K562 (cell line): ENCODE measurements around the gene RCOR2. TPM values are rescaled to one million over a fixed set of nuclear protein-coding genes. Genes with fewer than 3 reads are reported as not detected.

Experiments used
- ARID4B ChIP-seq: sonication (generic); formaldehyde crosslinking; IDR thresholded peaks from 2 replicates; pipeline ENCODE4 v1.8.0; 2022; ENCODE audit warnings: mild to moderate bottlenecking, missing genetic modification reagents
- CBX1 ChIP-seq: sonication (generic); IDR thresholded peaks from 2 replicates; pipeline ENCODE4 v1.6.1; 2016; ENCODE audit warnings: antibody characterized with exemption, low read depth, mild to moderate bottlenecking
- CHD4 ChIP-seq: fragments of 200-600 bp; sonication (generic); IDR thresholded peaks from 3 replicates; pipeline ENCODE4 v1.6.1; 2012; ENCODE audit warnings: low read depth, mild to moderate bottlenecking, mixed read lengths, low read length, inconsistent platforms; ENCODE audit not compliant: insufficient read depth, insufficient replicate concordance, poor library complexity, severe bottlenecking
- CREB1 ChIP-seq, 2 experiments: sonication (generic) in 1 of 2; formaldehyde crosslinking in 1 of 2; IDR thresholded peaks; 2 replicates each; pipeline versions ENCODE4 v1.6.1 to v1.8.0; 2012 to 2022; ENCODE audit warnings: inconsistent platforms in 1 of 2, mild to moderate bottlenecking in 1 of 2, missing genetic modification reagents in 1 of 2, moderate library complexity in 1 of 2
- CREM ChIP-seq: IDR thresholded peaks from 2 replicates; pipeline ENCODE4 v1.6.1; 2014; ENCODE audit warnings: antibody characterized with exemption, low read depth
- DMBX1 ChIP-seq: fragments of 250-450 bp; sonication (Bioruptor Pico); IDR thresholded peaks from 2 replicates; pipeline ENCODE4 v1.8.0; 2022; ENCODE audit warnings: inconsistent platforms, mild to moderate bottlenecking, moderate library complexity, borderline replicate concordance
- ELK3 ChIP-seq: fragments of 450-650 bp; formaldehyde crosslinking; IDR thresholded peaks from 2 replicates; pipeline ENCODE4 v1.4.0; 2020; ENCODE audit warnings: mild to moderate bottlenecking
- FIP1L1 ChIP-seq: fragments of 200-400 bp; formaldehyde crosslinking; IDR thresholded peaks from 2 replicates; pipeline ENCODE4 v1.6.1; 2018; ENCODE audit warnings: mild to moderate bottlenecking, low read depth, low read length; ENCODE audit not compliant: poor library complexity, severe bottlenecking
- FOXP1 ChIP-seq: sonication (generic); formaldehyde crosslinking; IDR thresholded peaks from 2 replicates; pipeline ENCODE4 v1.8.0; 2022; ENCODE audit warnings: mild to moderate bottlenecking, missing genetic modification reagents
- HDAC1 ChIP-seq, 2 experiments: fragments of 450-650 bp; IDR thresholded peaks; 2 replicates each; pipeline ENCODE4 v1.6.1; 2016 to 2017; ENCODE audit warnings: inconsistent platforms in 1 of 2, mild to moderate bottlenecking in 1 of 2, moderate library complexity in 1 of 2
- ILK ChIP-seq: fragments of 450-650 bp; IDR thresholded peaks from 2 replicates; pipeline ENCODE4 v1.6.1; 2016; ENCODE audit warnings: missing genetic modification characterization, low read depth, mild to moderate bottlenecking, missing compliant biosample characterization, moderate library complexity, borderline replicate concordance
- KDM5B ChIP-seq: fragments of 200-600 bp; sonication (generic); IDR thresholded peaks from 2 replicates; pipeline ENCODE4 v1.6.1; 2012; ENCODE audit warnings: low read depth, mild to moderate bottlenecking, moderate library complexity, low read length, control low read depth, inconsistent platforms; ENCODE audit not compliant: insufficient replicate concordance
- PHB ChIP-seq: fragments of 250-450 bp; sonication (Bioruptor Pico); IDR thresholded peaks from 2 replicates; pipeline ENCODE4 v1.5.0; 2021
- PHF8 ChIP-seq: fragments of 200-600 bp; sonication (generic); IDR thresholded peaks from 2 replicates; pipeline ENCODE4 v1.6.1; 2012; ENCODE audit warnings: mixed run types, mild to moderate bottlenecking, inconsistent platforms, low read length, moderate library complexity, borderline replicate concordance
- RBBP5 ChIP-seq: fragments of 200-600 bp; sonication (generic); IDR thresholded peaks from 2 replicates; pipeline ENCODE4 v1.6.1; 2012; ENCODE audit warnings: borderline replicate concordance, mild to moderate bottlenecking, low read length, control low read depth, inconsistent platforms; ENCODE audit not compliant: insufficient read depth, poor library complexity, severe bottlenecking
- SMC3 ChIP-seq: conservative IDR thresholded peaks from 2 replicates; pipeline ENCODE4 v1.6.1; 2011; ENCODE audit warnings: low read depth, low read length, improper control_type of control experiment; ENCODE audit not compliant: insufficient read depth
- SNRNP70 ChIP-seq: fragments of 200-400 bp; formaldehyde crosslinking; optimal IDR thresholded peaks from 2 replicates; pipeline ENCODE3; 2017; ENCODE audit warnings: low read depth, low read length
- TAF1 ChIP-seq: IDR thresholded peaks from 2 replicates; pipeline ENCODE4 v1.6.1; 2011; ENCODE audit warnings: mild to moderate bottlenecking, low read length, moderate library complexity; ENCODE audit not compliant: insufficient read depth, control insufficient read depth, severe bottlenecking; ENCODE audit errors: extremely low read depth
- ZNF239 ChIP-seq: fragments of 250-450 bp; sonication (Bioruptor Pico); IDR thresholded peaks from 2 replicates; pipeline ENCODE4 v1.4.0; 2020; ENCODE audit warnings: mild to moderate bottlenecking
- polyA plus RNA-seq, 8 experiments: library from polyadenylated mRNA; depleted of rRNA in 4 of 8; stranded (reverse) in 5 of 8; unstranded in 3 of 8; fragments of >200 nt; fragmentation: Nextera tagmentation in 2 of 8; fragmentation: Illumina TruSeq in 1 of 8; extraction: Ambion mirVana in 2 of 8; extraction: Trizol in 1 of 8; gene quantifications; 2 replicates each; pipeline versions ENCODE4 v1.2.1 to v1.2.3, GENCODE V29; 2011 to 2014; ENCODE audit warnings: inconsistent platforms in 1 of 8, missing spikeins in 1 of 8
- total RNA-seq, 7 experiments: library from RNA; depleted of rRNA in 6 of 7; stranded (reverse); fragments of >200 nt in 6 of 7; fragmentation: Illumina TruSeq in 2 of 7; extraction: Trizol in 2 of 7; gene quantifications; 2 replicates each; pipeline versions ENCODE4 v1.2.1 to v1.2.3, GENCODE V29; 2011 to 2021; ENCODE audit warnings: low replicate concordance in 1 of 7
- TF ChIP-seq, protein P1 (sequence below): fragments of 250-450 bp; sonication (Bioruptor Pico); IDR thresholded peaks from 2 replicates; pipeline ENCODE4 v1.9.0; 2021; ENCODE audit warnings: mild to moderate bottlenecking

RCOR2 gene
- total and polyA plus RNA-seq, 9 of the 15 experiments (the other 6 are each of a cell fraction or from before 2014, with no cell fraction given), result 0.04 to 6.5 (median 2.5) TPM; not detected in 1

GRCh38 chr11:63915961-63916836 is 765 bp downstream of the RCOR2 start (continued):
- TF ChIP-seq SMC3, result 0 out of 2 replicates have a peak, but pooled peaks have one; percentile 8
- 0 out of 2 replicates have a peak, but pooled peaks have one; percentile 10 for TF ChIP-seq PHF8
- peak; percentile 26 for TF ChIP-seq CHD4
- no peak for TF ChIP-seq CREB1 (IDR thresholded peaks at IDR 0.05)
- 0 out of 2 replicates have a peak, but pooled peaks have one; percentile 12 for TF ChIP-seq CREB1 (CRISPR knock-in tag; IDR thresholded peaks at IDR 0.05)
- TF ChIP-seq TAF1, result no peak
- no peak for TF ChIP-seq ILK
- TF ChIP-seq KDM5B, result peak; percentile 13
- no peak for TF ChIP-seq CREM
- 0 out of 2 replicates have a peak, but pooled peaks have one; percentile 19 for TF ChIP-seq CBX1
- TF ChIP-seq PHB (CRISPR knock-in tag), result no peak
- TF ChIP-seq HDAC1 (IDR thresholded peaks at IDR 0.05), result peak in 1 of 2 experiments; percentile 33; a peak in 1 of 4 replicates
- TF ChIP-seq, protein P1, sequence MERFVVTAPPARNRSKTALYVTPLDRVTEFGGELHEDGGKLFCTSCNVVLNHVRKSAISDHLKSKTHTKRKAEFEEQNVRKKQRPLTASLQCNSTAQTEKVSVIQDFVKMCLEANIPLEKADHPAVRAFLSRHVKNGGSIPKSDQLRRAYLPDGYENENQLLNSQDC (CRISPR knock-in tag), result no peak
- no peak for TF ChIP-seq ZNF239 (CRISPR knock-in tag)
- TF ChIP-seq DMBX1 (CRISPR knock-in tag), result no peak
- no peak for TF ChIP-seq SNRNP70
- no peak for TF ChIP-seq FIP1L1
- peak; percentile 13 for TF ChIP-seq RBBP5
- 0 out of 2 replicates have a peak, but pooled peaks have one; percentile 50 for TF ChIP-seq ARID4B
- no peak for TF ChIP-seq ELK3
- 0 out of 2 replicates have a peak, but pooled peaks have one; percentile 55 for TF ChIP-seq FOXP1 (CRISPR knock-in tag)
